Left lung (tissue), 10 donors: ENCODE data around the gene TSNAX. TPM values are rescaled to one million over a fixed set of nuclear protein-coding genes. Genes with fewer than 3 reads are reported as not detected.

Experiments used
- ATAC-seq: fragments of 200-7000 bp; cut with Tn5 transposase; one replicate; pipeline ENCODE4 v1.9.1; 2020; ENCODE audit warnings: moderate library complexity
- DNase-seq, 4 donors: peaks; one replicate each; pipeline ENCODE4 v3.0.0-alpha.2; 2013 to 2020
- H3K27ac ChIP-seq, 2 donors: fragments of 200-600 bp; sonication (generic) in 1 of 2; one replicate each; pipeline versions ENCODE4 v1.5.0 to v1.8.0; 2020 to 2021
- H3K27me3 ChIP-seq, 2 donors: fragments of 200-600 bp; sonication (generic) in 1 of 2; one replicate each; pipeline versions ENCODE4 v1.5.0 to v1.8.0; 2020 to 2021
- H3K36me3 ChIP-seq, 2 donors: fragments of 200-600 bp; sonication (generic) in 1 of 2; one replicate each; pipeline versions ENCODE4 v1.5.0 to v1.8.0; 2020 to 2021
- H3K4me1 ChIP-seq, 2 donors: fragments of 200-600 bp; one replicate each; pipeline ENCODE4 v1.8.0; 2021
- H3K4me3 ChIP-seq, 2 donors: fragments of 200-600 bp; sonication (generic) in 1 of 2; one replicate each; pipeline versions ENCODE4 v1.5.0 to v1.8.0; 2020 to 2021; ENCODE audit warnings: mild to moderate bottlenecking in 1 of 2
- H3K9me3 ChIP-seq, 2 donors: fragments of 200-600 bp; sonication (generic) in 1 of 2; one replicate each; pipeline versions ENCODE4 v1.5.0 to v1.8.0; 2020 to 2021
- intact Hi-C, 2 donors: fragments of 100-400 bp; cut with DNase I; formaldehyde crosslinking; loops; one replicate each; pipeline versions ENCODE4 v1.11.2 to v1.14.2; 2022
- polyA plus RNA-seq, 6 donors: library from polyadenylated mRNA; unstranded; fragments of 120-200 nt; gene quantifications; one replicate each; pipeline ENCODE4 v1.2.1, GENCODE V29; 2013; ENCODE audit not compliant: insufficient read length in 6 of 6
- total RNA-seq, 2 donors: library from RNA; stranded (reverse); fragmentation: NEBNext Ultra II Directional; extraction: Animal tissue kit (Norgen Biotek cat#: 25700); gene quantifications; one replicate each; pipeline ENCODE4 v1.2.1, GENCODE V29; 2021
- TF ChIP-seq, protein P1 (sequence below), 2 donors: fragments of 200-600 bp; sonication (generic) in 1 of 2; IDR thresholded peaks; one replicate each; pipeline versions ENCODE4 v1.5.0 to v1.8.0; 2021; ENCODE audit warnings: antibody characterized with exemption in 2 of 2
- donor health status: DM: no; HTN: yes; CAD: no.
- donor health status: DM: no; HTN: no; CAD: no.

TSNAX gene
- total and polyA plus RNA-seq, 8 donors: 29.1 to 63.7 (median 52.0) TPM

DNA sequence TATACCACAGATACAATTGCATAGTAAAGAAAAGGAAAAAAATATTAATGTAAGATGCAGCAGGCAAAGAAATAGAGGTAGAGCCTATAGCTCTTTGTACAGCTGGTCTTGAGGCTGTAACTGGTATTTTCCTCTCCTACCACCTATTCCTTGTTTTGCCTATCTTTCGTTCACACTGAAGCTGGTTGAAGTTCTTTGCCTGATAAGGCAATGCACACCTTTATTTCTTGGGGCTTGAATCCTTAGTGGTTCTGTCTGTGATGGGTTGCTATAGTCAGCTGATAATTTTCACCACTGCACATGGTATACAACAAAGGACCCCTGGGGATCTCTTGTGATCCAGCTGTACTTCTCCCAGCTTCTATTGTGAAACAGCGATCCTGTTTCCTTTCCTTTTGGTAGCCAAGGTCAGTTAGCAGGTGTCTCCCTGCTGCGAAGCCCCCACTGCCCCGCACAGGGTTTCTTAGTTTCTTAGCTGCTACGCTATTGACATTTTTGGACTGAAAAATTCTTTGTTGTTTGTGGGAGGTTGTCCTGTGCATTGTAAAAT is 9.9 kb upstream of the TSNAX start:
- ATAC-seq (no peak), DNase-seq (no peak)
- intact Hi-C loops: no loop called here
- H3K4me1 ChIP-seq: peaks cover 0 to 20% of the 10 kb centered on the region in 2 donors
- no peak overlapping the region for H3K27ac ChIP-seq
- H3K4me3 ChIP-seq: no peak overlapping the region
- no peaks in the 10 kb centered on the region for H3K27me3 ChIP-seq
- TF ChIP-seq, protein P1, sequence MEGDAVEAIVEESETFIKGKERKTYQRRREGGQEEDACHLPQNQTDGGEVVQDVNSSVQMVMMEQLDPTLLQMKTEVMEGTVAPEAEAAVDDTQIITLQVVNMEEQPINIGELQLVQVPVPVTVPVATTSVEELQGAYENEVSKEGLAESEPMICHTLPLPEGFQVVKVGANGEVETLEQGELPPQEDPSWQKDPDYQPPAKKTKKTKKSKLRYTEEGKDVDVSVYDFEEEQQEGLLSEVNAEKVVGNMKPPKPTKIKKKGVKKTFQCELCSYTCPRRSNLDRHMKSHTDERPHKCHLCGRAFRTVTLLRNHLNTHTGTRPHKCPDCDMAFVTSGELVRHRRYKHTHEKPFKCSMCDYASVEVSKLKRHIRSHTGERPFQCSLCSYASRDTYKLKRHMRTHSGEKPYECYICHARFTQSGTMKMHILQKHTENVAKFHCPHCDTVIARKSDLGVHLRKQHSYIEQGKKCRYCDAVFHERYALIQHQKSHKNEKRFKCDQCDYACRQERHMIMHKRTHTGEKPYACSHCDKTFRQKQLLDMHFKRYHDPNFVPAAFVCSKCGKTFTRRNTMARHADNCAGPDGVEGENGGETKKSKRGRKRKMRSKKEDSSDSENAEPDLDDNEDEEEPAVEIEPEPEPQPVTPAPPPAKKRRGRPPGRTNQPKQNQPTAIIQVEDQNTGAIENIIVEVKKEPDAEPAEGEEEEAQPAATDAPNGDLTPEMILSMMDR (IDR thresholded peaks at IDR 0.05): no peak
- no peaks in the 10 kb centered on the region for H3K36me3 ChIP-seq
- H3K9me3 ChIP-seq: no peaks in the 10 kb centered on the region

DNA sequence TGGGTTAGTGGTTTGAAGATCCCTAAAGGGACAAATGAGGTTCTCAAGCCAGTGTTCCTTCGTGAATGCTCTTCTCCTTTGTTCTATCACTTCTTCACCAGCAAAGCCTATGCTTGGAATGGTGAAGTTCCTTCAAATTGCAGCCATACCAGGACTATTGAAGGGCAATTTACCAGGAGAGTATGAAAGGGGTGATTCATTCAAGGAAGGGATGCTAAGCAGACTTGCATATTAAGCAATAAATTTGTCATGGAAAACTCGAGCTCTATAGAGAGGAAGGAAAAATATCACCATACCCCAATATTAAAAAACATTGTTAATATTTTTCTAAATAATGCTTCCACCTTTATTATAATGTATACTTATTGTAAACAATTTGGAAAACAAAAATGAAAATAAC is 9.3 kb upstream of the TSNAX start:
- no peak overlapping the region for H3K4me3 ChIP-seq
- ATAC-seq (no peak), DNase-seq (no peak)
- H3K27me3 ChIP-seq: no peaks in the 10 kb centered on the region
- no peaks in the 10 kb centered on the region for H3K9me3 ChIP-seq
- TF ChIP-seq, protein P1 (IDR thresholded peaks at IDR 0.05): no peak
- intact Hi-C loops: no loop called here
- no peak overlapping the region for H3K27ac ChIP-seq
- H3K4me1 ChIP-seq: peaks cover 0 to 25% of the 10 kb centered on the region in 2 donors
- H3K36me3 ChIP-seq: no peaks in the 10 kb centered on the region

DNA sequence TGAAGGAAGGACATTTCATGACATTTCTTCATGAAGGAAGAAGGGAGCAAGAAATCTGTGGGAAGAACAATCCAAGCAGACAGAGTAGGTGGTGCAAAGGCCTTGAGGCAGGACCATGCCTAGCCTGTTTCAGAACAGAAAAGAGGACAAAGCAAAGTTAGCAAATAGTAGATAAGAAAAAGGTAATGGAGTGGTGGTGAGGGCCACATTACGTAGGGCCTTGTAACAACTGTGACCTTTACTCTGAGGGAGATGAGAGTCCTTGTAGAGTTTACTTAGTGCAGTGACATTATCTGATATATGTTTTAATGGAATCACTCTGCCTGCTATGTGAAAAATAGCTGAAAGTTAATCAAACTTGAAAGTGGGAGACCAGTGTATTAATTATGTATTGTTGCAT is 6.4 kb upstream of the TSNAX start:
- intact Hi-C loops: no loop called here
- Histone ChIP-seq H3K36me3 (no peaks in the 10 kb centered on the region), H3K27ac (no peak overlapping the region), H3K27me3 (no peaks in the 10 kb centered on the region), H3K9me3 (no peaks in the 10 kb centered on the region), H3K4me1 (peaks cover 0 to 24% of the 10 kb centered on the region in 2 donors), H3K4me3 (no peak overlapping the region)
- no peak for DNase-seq
- TF ChIP-seq, protein P1 (IDR thresholded peaks at IDR 0.05): no peak
- ATAC-seq: no peak

DNA sequence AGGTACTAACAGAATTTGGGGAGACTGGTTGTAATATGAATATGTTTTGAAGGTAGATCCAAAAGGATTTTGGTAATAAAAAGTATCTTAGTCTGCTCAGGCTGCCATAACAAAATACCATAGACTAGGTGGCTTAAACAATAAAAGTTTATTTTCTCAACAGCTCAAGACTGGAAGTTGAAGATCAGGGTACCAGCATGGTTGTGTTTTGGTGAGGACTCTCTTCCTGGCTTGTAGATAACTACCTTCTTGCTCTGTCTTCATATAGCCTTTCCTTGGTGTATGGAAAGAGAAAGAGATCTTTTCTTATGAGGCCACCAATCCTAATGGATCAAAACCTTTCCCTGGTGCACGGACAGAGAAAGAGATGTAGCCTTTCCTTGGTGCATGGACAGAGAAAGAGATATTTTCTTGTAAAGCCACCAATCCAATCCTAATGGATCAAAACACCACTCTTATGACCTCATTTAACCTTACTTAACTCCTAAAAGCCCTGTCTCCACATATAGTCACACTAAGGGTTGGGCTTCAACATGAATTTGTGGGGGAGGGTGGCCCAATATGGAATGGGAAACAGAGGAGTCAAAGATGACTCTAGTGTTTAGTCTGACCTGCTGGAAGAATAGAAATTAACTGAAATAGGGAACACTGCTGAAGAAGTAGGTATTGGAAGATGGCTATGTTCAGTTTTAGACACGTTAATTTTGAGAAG is 5.4 kb upstream of the TSNAX start:
- intact Hi-C loops: no loop called here
- no peak overlapping the region for H3K4me3 ChIP-seq
- TF ChIP-seq, protein P1 (IDR thresholded peaks at IDR 0.05): no peak

DNA sequence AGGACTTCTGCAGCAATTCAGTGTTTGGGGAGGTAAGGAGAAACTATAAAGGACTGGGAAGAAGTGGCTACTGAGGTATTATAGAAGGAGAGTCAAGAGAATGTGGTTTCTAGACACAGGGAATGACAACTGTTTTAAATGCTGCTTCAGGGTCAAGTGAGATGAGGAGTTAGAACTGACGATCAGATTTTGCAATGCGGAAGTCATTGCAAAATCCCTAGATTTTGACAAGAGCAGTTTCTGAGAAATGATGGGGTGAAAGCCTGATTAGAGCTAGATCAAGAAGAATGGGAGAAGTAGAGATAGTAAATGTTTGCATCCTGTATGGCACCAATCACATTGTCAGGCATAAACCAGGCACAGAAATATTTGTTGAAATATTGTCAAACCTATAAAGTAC is 4.7 kb upstream of the TSNAX start:
- H3K36me3 ChIP-seq: no peaks in the 10 kb centered on the region
- ATAC-seq (no peak), DNase-seq (peak in 1 of 4 donors; percentile 10)
- peak overlapping the region in 1 of 2 donors; percentile 71 for H3K27ac ChIP-seq
- no peak overlapping the region for H3K4me3 ChIP-seq
- TF ChIP-seq, protein P1 (IDR thresholded peaks at IDR 0.05): no peak
- peaks cover 0 to 35% of the 10 kb centered on the region in 2 donors for H3K4me1 ChIP-seq
- intact Hi-C loops: no loop called here
- H3K27me3 ChIP-seq: no peaks in the 10 kb centered on the region
- H3K9me3 ChIP-seq: no peaks in the 10 kb centered on the region

More for the DNA sequence above, 5.4 kb upstream of the TSNAX start:
- H3K4me1 ChIP-seq: peaks cover 0 to 34% of the 10 kb centered on the region in 2 donors
- ATAC-seq (no peak), DNase-seq (no peak)
- no peaks in the 10 kb centered on the region for H3K9me3 ChIP-seq
- no peaks in the 10 kb centered on the region for H3K36me3 ChIP-seq
- H3K27me3 ChIP-seq: no peaks in the 10 kb centered on the region
- peak overlapping the region in 1 of 2 donors; percentile 71 for H3K27ac ChIP-seq
